Vagina (tissue), 2 donors: ENCODE data around the gene OR4X2. TPM values are rescaled to one million over a fixed set of nuclear protein-coding genes. Genes with fewer than 3 reads are reported as not detected.

Experiments used
- DNase-seq, 2 donors: peaks; one replicate each; pipeline ENCODE4 v3.0.0-alpha.2; 2017; ENCODE audit errors: extremely low spot score in 2 of 2
- H3K27ac ChIP-seq: fragments of 200-600 bp; sonication (generic); one replicate; pipeline ENCODE4 v1.5.1; 2019
- H3K27me3 ChIP-seq: fragments of 200-600 bp; sonication (generic); one replicate; pipeline ENCODE4 v1.5.1; 2019
- H3K36me3 ChIP-seq, 2 donors: fragments of 200-600 bp; sonication (generic); one replicate each; pipeline ENCODE4 v1.5.1; 2017 to 2019
- H3K4me1 ChIP-seq: fragments of 200-600 bp; sonication (generic); one replicate; pipeline ENCODE4 v1.5.1; 2019
- H3K4me3 ChIP-seq, 2 donors: fragments of 200-600 bp; sonication (generic); 1 replicate in 1 of 2; 2 replicates in 1 of 2; pipeline ENCODE4 v1.5.1; 2016 to 2019
- H3K9me3 ChIP-seq: fragments of 200-600 bp; sonication (generic); one replicate; pipeline ENCODE4 v1.5.1; 2019
- CTCF ChIP-seq, 3 experiments: fragments of 450-650 bp in 2 of 3; fragments of 200-600 bp in 1 of 3; sonication (generic) in 1 of 3; IDR thresholded peaks; one replicate each; pipeline ENCODE4 v1.5.1; 2017 to 2019; ENCODE audit warnings: antibody characterized with exemption in 3 of 3, mild to moderate bottlenecking in 2 of 3, moderate library complexity in 2 of 3
- POLR2A ChIP-seq, 2 donors: fragments of 450-650 bp; IDR thresholded peaks; one replicate each; pipeline ENCODE4 v1.6.1; 2017; ENCODE audit warnings: antibody characterized with exemption in 2 of 2, mild to moderate bottlenecking in 2 of 2, moderate library complexity in 2 of 2
- POLR2AphosphoS5 ChIP-seq, 2 donors: sonication (generic); formaldehyde crosslinking; IDR thresholded peaks; one replicate each; pipeline ENCODE4 v1.9.0; 2017; ENCODE audit warnings: antibody characterized with exemption in 2 of 2, mild to moderate bottlenecking in 2 of 2, low read depth in 1 of 2; ENCODE audit not compliant: insufficient read depth in 1 of 2
- intact Hi-C: fragments of 100-400 bp; cut with DNase I; formaldehyde crosslinking; loops from one replicate; pipeline ENCODE4 v1.15.1; 2023
- total RNA-seq: library from RNA; depleted of rRNA; stranded (reverse); fragments of >200 nt; gene quantifications from one replicate; pipeline ENCODE4 v1.2.3, GENCODE V29; 2016

OR4X2 gene
- total RNA-seq, 1 donor from 2014 or later, result not detected

- no peak for TF ChIP-seq POLR2AphosphoS5 (IDR thresholded peaks at IDR 0.05; ENCODE audit: insufficient read depth in 1 of 2, low read depth in 1 of 2)
- no peak for TF ChIP-seq POLR2A (IDR thresholded peaks at IDR 0.05)
- TF ChIP-seq CTCF (IDR thresholded peaks at IDR 0.05), result no peak
- intact Hi-C loops, result no loop called here
- DNase-seq, result no peak
- H3K4me1 ChIP-seq, result no peaks in the 10 kb centered on the region
- H3K27me3 ChIP-seq, result no peaks in the 10 kb centered on the region
- no peaks in the 10 kb centered on the region for H3K9me3 ChIP-seq
- H3K27ac ChIP-seq, result no peak overlapping the region
- no peaks in the 10 kb centered on the region for H3K36me3 ChIP-seq
- no peak overlapping the region for H3K4me3 ChIP-seq
Measured at GRCh38 chr11:48237727-48238126, 7.2 kb upstream of the OR4X2 start.

- no peak overlapping the region for H3K4me3 ChIP-seq
- no peaks in the 10 kb centered on the region for H3K4me1 ChIP-seq
- DNase-seq, result no peak
- intact Hi-C loops, result no loop called here
- TF ChIP-seq POLR2AphosphoS5 (IDR thresholded peaks at IDR 0.05; ENCODE audit: insufficient read depth in 1 of 2, low read depth in 1 of 2) (no peak), POLR2A (IDR thresholded peaks at IDR 0.05) (no peak), CTCF (IDR thresholded peaks at IDR 0.05) (no peak)
- no peaks in the 10 kb centered on the region for H3K9me3 ChIP-seq
- H3K36me3 ChIP-seq, result no peaks in the 10 kb centered on the region
- no peaks in the 10 kb centered on the region for H3K27me3 ChIP-seq
- H3K27ac ChIP-seq, result no peak overlapping the region
Measured at GRCh38 chr11:48242501-48242900, 2.4 kb upstream of the OR4X2 start.

- H3K4me3 ChIP-seq, result no peak overlapping the region
- peaks cover 10% of the 10 kb centered on the region for H3K9me3 ChIP-seq
- H3K36me3 ChIP-seq, result no peaks in the 10 kb centered on the region
- no peak overlapping the region for H3K27ac ChIP-seq
- TF ChIP-seq CTCF (IDR thresholded peaks at IDR 0.05) (no peak), POLR2A (IDR thresholded peaks at IDR 0.05) (no peak), POLR2AphosphoS5 (IDR thresholded peaks at IDR 0.05; ENCODE audit: insufficient read depth in 1 of 2, low read depth in 1 of 2) (no peak)
- intact Hi-C loops, result no loop called here
- H3K4me1 ChIP-seq, result no peaks in the 10 kb centered on the region
- H3K27me3 ChIP-seq, result no peaks in the 10 kb centered on the region
- no peak for DNase-seq
Measured at GRCh38 chr11:48248902-48249301, 4.0 kb downstream of the OR4X2 start.

- no peak for DNase-seq
- no peak overlapping the region for H3K4me3 ChIP-seq
- no peaks in the 10 kb centered on the region for H3K27me3 ChIP-seq
- no peaks in the 10 kb centered on the region for H3K9me3 ChIP-seq
- H3K36me3 ChIP-seq, result no peaks in the 10 kb centered on the region
- intact Hi-C loops, result no loop called here
- no peak overlapping the region for H3K27ac ChIP-seq
- TF ChIP-seq POLR2A (IDR thresholded peaks at IDR 0.05) (no peak), CTCF (IDR thresholded peaks at IDR 0.05) (no peak), POLR2AphosphoS5 (IDR thresholded peaks at IDR 0.05; ENCODE audit: insufficient read depth in 1 of 2, low read depth in 1 of 2) (no peak)
- no peaks in the 10 kb centered on the region for H3K4me1 ChIP-seq
Measured at GRCh38 chr11:48261600-48261999, 16.7 kb downstream of the OR4X2 start.

- Histone ChIP-seq H3K9me3 (no peaks in the 10 kb centered on the region), H3K27ac (no peak within 1 kb of the TSS), H3K4me1 (no peaks in the 10 kb centered on the region), H3K27me3 (no peaks in the 10 kb centered on the region), H3K36me3 (no peaks in the 10 kb centered on the region), H3K4me3 (no peak within 1 kb of the TSS)
- intact Hi-C loops, result no loop called here
- TF ChIP-seq POLR2A (IDR thresholded peaks at IDR 0.05) (no peak), POLR2AphosphoS5 (IDR thresholded peaks at IDR 0.05; ENCODE audit: insufficient read depth in 1 of 2, low read depth in 1 of 2) (no peak)
- DNase-seq, result no peak
Measured at GRCh38 chr11:48263423-48263911, 18.6 kb downstream of the OR4X2 start, which contains the start of gene OR4X1. Gene OR4X1, plus strand, starts transcription at chr11:48263861. Its CDS starts 0 bp downstream, at chr11:48263861.
